ENCODE results near the gene MRPL33. TPM values are rescaled to one million over a fixed set of nuclear protein-coding genes. Genes with fewer than 3 reads are reported as not detected.

MRPL33 gene
- polyA plus RNA-seq, 3 donors: 67.4 to 341 (median 331) TPM

GRCh38 chr2:27723372-27724144 lies 48.0 kb upstream of the MRPL33 start:
- Histone ChIP-seq H3K4me1 (ENCODE audit: control insufficient read depth in 1 of 2, insufficient read depth in 2 of 2, low read length in 2 of 2) (peaks cover 11 to 17% of the 10 kb centered on the region in 2 donors), H3K4me2 (replicated peaks; ENCODE audit: extremely low read depth, low read length, poor library complexity, severe bottlenecking) (no peak overlapping the region), H3K9me3 (replicated peaks in 1 of 2; ENCODE audit: control insufficient read depth in 1 of 2, insufficient read depth in 1 of 2, low read length in 2 of 2) (no peaks in the 10 kb centered on the region), H3K27ac (ENCODE audit: low read depth in 1 of 2, low read length in 2 of 2) (no peak overlapping the region), H3K4me3 (replicated peaks in 1 of 3; ENCODE audit: low read depth in 2 of 3, low read length in 3 of 3) (no peak overlapping the region), H3K9ac (ENCODE audit: insufficient read depth, low read length, poor library complexity, severe bottlenecking) (no peak overlapping the region), H4K20me1 (ENCODE audit: insufficient read depth, low read length) (no peaks in the 10 kb centered on the region), H3K27me3 (ENCODE audit: control insufficient read depth in 2 of 2, insufficient read depth in 2 of 2, low read length in 2 of 2) (no peaks in the 10 kb centered on the region), H3K79me2 (ENCODE audit: insufficient read depth, low read length) (no peaks in the 10 kb centered on the region), H2AFZ (ENCODE audit: insufficient read depth, low read depth, low read length, poor library complexity, severe bottlenecking) (peak overlapping the region; percentile 49), H3K36me3 (replicated peaks in 1 of 2; ENCODE audit: control insufficient read depth in 1 of 2, insufficient read depth in 2 of 2, low read length in 2 of 2) (no peaks in the 10 kb centered on the region)
- 58% methylated on average over 6 of the region's 11 CpGs for WGBS (ENCODE audit: insufficient coverage)
- H3K36me3 Mint-ChIP-seq: no peaks in the 10 kb centered on the region
- no peak overlapping the region for H3K4me3 Mint-ChIP-seq
- peak; percentile 90 for TF ChIP-seq CTCF (IDR thresholded peaks at IDR 0.05)
- DNase-seq: peak; percentile 27 to 55 (median 55)
- peaks cover 0 to 2% (median 0%) of the 10 kb centered on the region in 7 donors for H3K9me3 Mint-ChIP-seq
- H3K27ac Mint-ChIP-seq: no peak overlapping the region
- peaks cover 2 to 8% (median 8%) of the 10 kb centered on the region in 3 donors for H3K27me3 Mint-ChIP-seq (ENCODE audit: low read depth in 3 of 3)
- peaks cover 32% of the 10 kb centered on the region for H3K4me1 Mint-ChIP-seq
- intact Hi-C loops (cut with micrococcal nuclease): no loop called here

GRCh38 chr2:27724191-27724590 lies 47.3 kb upstream of the MRPL33 start:
- no peak for TF ChIP-seq CTCF (IDR thresholded peaks at IDR 0.05)
- peaks cover 2 to 7% (median 4%) of the 10 kb centered on the region in 3 donors for H3K27me3 Mint-ChIP-seq (ENCODE audit: low read depth in 3 of 3)
- Histone ChIP-seq H3K9me3 (replicated peaks in 1 of 2; ENCODE audit: control insufficient read depth in 1 of 2, insufficient read depth in 1 of 2, low read length in 2 of 2) (no peaks in the 10 kb centered on the region), H3K4me2 (replicated peaks; ENCODE audit: extremely low read depth, low read length, poor library complexity, severe bottlenecking) (no peak overlapping the region), H2AFZ (ENCODE audit: insufficient read depth, low read depth, low read length, poor library complexity, severe bottlenecking) (no peak overlapping the region), H3K79me2 (ENCODE audit: insufficient read depth, low read length) (no peaks in the 10 kb centered on the region), H3K4me3 (replicated peaks in 1 of 3; ENCODE audit: low read depth in 2 of 3, low read length in 3 of 3) (no peak overlapping the region), H3K9ac (ENCODE audit: insufficient read depth, low read length, poor library complexity, severe bottlenecking) (no peak overlapping the region), H4K20me1 (ENCODE audit: insufficient read depth, low read length) (no peaks in the 10 kb centered on the region), H3K4me1 (ENCODE audit: control insufficient read depth in 1 of 2, insufficient read depth in 2 of 2, low read length in 2 of 2) (peaks cover 11 to 17% of the 10 kb centered on the region in 2 donors), H3K36me3 (replicated peaks in 1 of 2; ENCODE audit: control insufficient read depth in 1 of 2, insufficient read depth in 2 of 2, low read length in 2 of 2) (no peaks in the 10 kb centered on the region), H3K27me3 (ENCODE audit: control insufficient read depth in 2 of 2, insufficient read depth in 2 of 2, low read length in 2 of 2) (no peaks in the 10 kb centered on the region), H3K27ac (ENCODE audit: low read depth in 1 of 2, low read length in 2 of 2) (no peak overlapping the region)
- H3K27ac Mint-ChIP-seq: no peak overlapping the region
- no peak for DNase-seq
- intact Hi-C loops (cut with micrococcal nuclease): no loop called here
- H3K4me3 Mint-ChIP-seq: no peak overlapping the region
- H3K36me3 Mint-ChIP-seq: no peaks in the 10 kb centered on the region
- no CpG with 5 or more reads among the region's 3 CpGs for WGBS (ENCODE audit: insufficient coverage)
- peaks cover 0 to 2% (median 0%) of the 10 kb centered on the region in 7 donors for H3K9me3 Mint-ChIP-seq
- peaks cover 36% of the 10 kb centered on the region for H3K4me1 Mint-ChIP-seq
